Panc1 (cell line): ENCODE measurements around the gene INO80D. TPM values are rescaled to one million over a fixed set of nuclear protein-coding genes. Genes with fewer than 3 reads are reported as not detected.

Experiments used
- ATAC-seq: fragments of 200-7000 bp; cut with Tn5 transposase; 2 replicates; pipeline ENCODE4 v1.9.1; 2020; ENCODE audit warnings: mild to moderate bottlenecking, moderate library complexity
- BruUV-seq: library from RNA; stranded (reverse); fragments of 400-500 nt; replicated peaks from 2 replicates; lab custom pipeline; 2021; lab: Mats Ljungman, UMichigan
- CTCF ChIA-PET: fragments of 300-600 bp; sonication (Branson Sonifier 250); formaldehyde crosslinking; loops from one replicate; lab custom pipeline; 2022; ENCODE audit warnings: antibody characterized with exemption; lab: Charles Lee
- POLR2A ChIA-PET: fragments of 300-600 bp; sonication (Branson Sonifier 250); formaldehyde crosslinking; loops from one replicate; lab custom pipeline; 2022; ENCODE audit warnings: antibody characterized with exemption; lab: Charles Lee
- DNase-seq: peaks from one replicate; pipeline ENCODE4 v3.0.0-alpha.2; 2010; ENCODE audit warnings: low read depth, low spot score
- H3K27ac ChIP-seq: 2 replicates; pipeline ENCODE4 v1.5.1; 2011; ENCODE audit warnings: mild to moderate bottlenecking, low read length, inconsistent platforms
- H3K27me3 ChIP-seq: fragments of 200-500 bp; sonication (Bioruptor generic); 2 replicates; pipeline ENCODE4 v1.6.0; 2014; ENCODE audit warnings: low read length, inconsistent platforms; ENCODE audit not compliant: control insufficient read depth, insufficient read depth
- H3K36me3 ChIP-seq: fragments of 200-500 bp; sonication (Bioruptor generic); 2 replicates; pipeline ENCODE4 v1.5.1; 2014; ENCODE audit warnings: inconsistent platforms, mild to moderate bottlenecking, low read length, moderate library complexity; ENCODE audit not compliant: control insufficient read depth, insufficient read depth
- H3K4me1 ChIP-seq: 2 replicates; pipeline ENCODE4 v1.5.1; 2011; ENCODE audit warnings: inconsistent platforms, mild to moderate bottlenecking, low read length, moderate library complexity; ENCODE audit not compliant: control insufficient read depth, insufficient read depth
- H3K4me3 ChIP-seq, 2 experiments: 2 replicates each; pipeline ENCODE4 v1.5.1; 2011 to 2012; ENCODE audit warnings: low read depth in 2 of 2, low read length in 2 of 2, mild to moderate bottlenecking in 2 of 2, inconsistent platforms in 1 of 2, moderate library complexity in 1 of 2
- H3K9me3 ChIP-seq: fragments of 200-500 bp; sonication (Bioruptor generic); 2 replicates; pipeline ENCODE4 v1.5.1; 2014; ENCODE audit warnings: low read depth, mild to moderate bottlenecking, inconsistent platforms, low read length, moderate library complexity; ENCODE audit not compliant: control insufficient read depth, insufficient read depth
- POLR2AphosphoS5 ChIP-seq: IDR thresholded peaks from 2 replicates; pipeline ENCODE4 v1.6.1; 2012; ENCODE audit warnings: mild to moderate bottlenecking, low read depth, low read length, moderate library complexity
- REST ChIP-seq, 2 experiments: IDR thresholded peaks; 2 replicates each; pipeline ENCODE4 v1.6.1; 2011 to 2012; ENCODE audit warnings: low read depth in 2 of 2, control low read depth in 1 of 2, low read length in 1 of 2, mild to moderate bottlenecking in 1 of 2, moderate library complexity in 1 of 2; ENCODE audit not compliant: insufficient read depth in 1 of 2
- SIN3A ChIP-seq: IDR thresholded peaks from 2 replicates; pipeline ENCODE4 v1.6.1; 2012; ENCODE audit warnings: low read depth, mild to moderate bottlenecking, low read length, moderate library complexity, borderline replicate concordance; ENCODE audit not compliant: insufficient read depth
- TCF7L2 ChIP-seq: IDR thresholded peaks from 2 replicates; pipeline ENCODE4 v1.6.1; 2011; ENCODE audit warnings: mild to moderate bottlenecking, low read depth, low read length, inconsistent platforms
- in situ Hi-C: cut with HindIII; loops from 2 replicates; pipeline ENCODE4 v1.10.0; 2016; ENCODE audit warnings: low sequenced_read_pairs, low pct_unique_long_range_greater_than_20kb
- intact Hi-C: fragments of 100-400 bp; cut with micrococcal nuclease; formaldehyde crosslinking; loops from one replicate; pipeline ENCODE4 v1.10.0; 2022; ENCODE audit not compliant: unreplicated experiment
- total RNA-seq: library from RNA; stranded (reverse); gene quantifications from one replicate; pipeline ENCODE4 v1.2.1, GENCODE V29; 2021; ENCODE audit not compliant: unreplicated experiment
- TF ChIP-seq, protein P1 (sequence below): fragments of 450-650 bp; IDR thresholded peaks from 2 replicates; pipeline ENCODE4 v1.5.1; 2017; ENCODE audit warnings: mild to moderate bottlenecking

Gene INO80D
- total RNA-seq, 1 experiment from 2014 or later = 17.9 TPM

GRCh38 chr2:205965707-205966106 lies 120.3 kb downstream of the INO80D start:
- H3K9me3 ChIP-seq = no peaks in the 10 kb centered on the region
- DNase-seq (no peak), ATAC-seq (no peak)
- H3K4me3 ChIP-seq = no peak overlapping the region
- POLR2A ChIA-PET = no interaction called here
- in situ Hi-C loops = no loop called here
- CTCF ChIA-PET = no interaction called here
- TF ChIP-seq, protein P1, sequence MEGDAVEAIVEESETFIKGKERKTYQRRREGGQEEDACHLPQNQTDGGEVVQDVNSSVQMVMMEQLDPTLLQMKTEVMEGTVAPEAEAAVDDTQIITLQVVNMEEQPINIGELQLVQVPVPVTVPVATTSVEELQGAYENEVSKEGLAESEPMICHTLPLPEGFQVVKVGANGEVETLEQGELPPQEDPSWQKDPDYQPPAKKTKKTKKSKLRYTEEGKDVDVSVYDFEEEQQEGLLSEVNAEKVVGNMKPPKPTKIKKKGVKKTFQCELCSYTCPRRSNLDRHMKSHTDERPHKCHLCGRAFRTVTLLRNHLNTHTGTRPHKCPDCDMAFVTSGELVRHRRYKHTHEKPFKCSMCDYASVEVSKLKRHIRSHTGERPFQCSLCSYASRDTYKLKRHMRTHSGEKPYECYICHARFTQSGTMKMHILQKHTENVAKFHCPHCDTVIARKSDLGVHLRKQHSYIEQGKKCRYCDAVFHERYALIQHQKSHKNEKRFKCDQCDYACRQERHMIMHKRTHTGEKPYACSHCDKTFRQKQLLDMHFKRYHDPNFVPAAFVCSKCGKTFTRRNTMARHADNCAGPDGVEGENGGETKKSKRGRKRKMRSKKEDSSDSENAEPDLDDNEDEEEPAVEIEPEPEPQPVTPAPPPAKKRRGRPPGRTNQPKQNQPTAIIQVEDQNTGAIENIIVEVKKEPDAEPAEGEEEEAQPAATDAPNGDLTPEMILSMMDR = no peak
- no peak for TF ChIP-seq POLR2AphosphoS5
- no TSS peak for BruUV-seq
- intact Hi-C loops = no loop called here
- H3K36me3 ChIP-seq = no peaks in the 10 kb centered on the region
- H3K27me3 ChIP-seq = no peaks in the 10 kb centered on the region
- H3K27ac ChIP-seq = no peak overlapping the region
- H3K4me1 ChIP-seq = no peaks in the 10 kb centered on the region

GRCh38 chr2:205964111-205964761 lies 121.7 kb downstream of the INO80D start:
- no TSS peak for BruUV-seq
- Histone ChIP-seq H3K4me3 (no peak overlapping the region), H3K27ac (no peak overlapping the region), H3K9me3 (no peaks in the 10 kb centered on the region), H3K4me1 (no peaks in the 10 kb centered on the region), H3K36me3 (no peaks in the 10 kb centered on the region), H3K27me3 (no peaks in the 10 kb centered on the region)
- in situ Hi-C loops = no loop called here
- no peak for TF ChIP-seq TCF7L2
- no peak for TF ChIP-seq POLR2AphosphoS5
- TF ChIP-seq REST (IDR thresholded peaks at IDR 0.05; ENCODE audit: insufficient read depth in 1 of 2, low read depth in 2 of 2, low read length in 1 of 2) = no peak
- TF ChIP-seq, protein P1 = no peak
- no peak for TF ChIP-seq SIN3A
- no peak for ATAC-seq
- intact Hi-C loops = no loop called here
- CTCF ChIA-PET = no interaction called here
- no peak for DNase-seq
- POLR2A ChIA-PET = no interaction called here
